Activated naive CD8-positive, alpha-beta T cell treated with anti-CD3 and anti-CD28 coated beads, Interleukin-2, amount 50 U/mL, for 24 hours (primary cell): ENCODE results near the gene TMEM128.

ENCODE experiments used
- ATAC-seq: fragments of 150-1000 bp; cut with Tn5 transposase; one replicate; pipeline ENCODE4 v1.10.0; 2021
- DNase-seq: peaks from one replicate; pipeline ENCODE4 v3.0.0; 2021
- H3K27ac Mint-ChIP-seq: one replicate; pipeline ENCODE4 v1.8.0; 2021; ENCODE audit warnings: mild to moderate bottlenecking, mixed read lengths
- H3K27me3 Mint-ChIP-seq: one replicate; pipeline ENCODE4 v1.8.0; 2021; ENCODE audit warnings: mixed read lengths
- H3K36me3 Mint-ChIP-seq: one replicate; pipeline ENCODE4 v1.8.0; 2021; ENCODE audit warnings: low read depth, mixed read lengths
- H3K4me1 Mint-ChIP-seq: one replicate; pipeline ENCODE4 v1.8.0; 2021; ENCODE audit warnings: mixed read lengths
- H3K4me3 Mint-ChIP-seq: one replicate; pipeline ENCODE4 v1.8.0; 2021; ENCODE audit warnings: mild to moderate bottlenecking, moderate library complexity, mixed read lengths
- H3K9me3 Mint-ChIP-seq: one replicate; pipeline ENCODE4 v1.8.0; 2021; ENCODE audit warnings: mixed read lengths

The TMEM128 gene

GRCh38 chr4:4248029-4248884 lies at the start of gene TMEM128:
Gene TMEM128, minus strand, starts transcription at chr4:4248223. Its CDS starts 21 bp downstream, at chr4:4248202.
- ATAC-seq = peak; percentile 98
- Mint-ChIP-seq H3K4me1 (peaks cover 28% of the 10 kb centered on the region), H3K4me3 (peak within 1 kb of the TSS; percentile 98), H3K27ac (peak within 1 kb of the TSS; percentile 98), H3K9me3 (no peaks in the 10 kb centered on the region), H3K36me3 (peaks cover 22% of the 10 kb centered on the region), H3K27me3 (no peaks in the 10 kb centered on the region)
- peak; percentile 92 for DNase-seq

- Mint-ChIP-seq H3K36me3 (peaks cover 14% of the 10 kb centered on the region), H3K9me3 (no peaks in the 10 kb centered on the region), H3K27me3 (no peaks in the 10 kb centered on the region), H3K4me1 (peaks cover 7% of the 10 kb centered on the region), H3K4me3 (no peak overlapping the region), H3K27ac (no peak overlapping the region)
- ATAC-seq (no peak), DNase-seq (no peak)
These were observed 48.3 kb upstream of the TMEM128 start for GRCh38 chr4:4296283-4296846.

- peaks cover 26% of the 10 kb centered on the region for H3K4me1 Mint-ChIP-seq
- DNase-seq (no peak), ATAC-seq (no peak)
- H3K9me3 Mint-ChIP-seq = no peaks in the 10 kb centered on the region
- peaks cover 17% of the 10 kb centered on the region for H3K36me3 Mint-ChIP-seq
- H3K27me3 Mint-ChIP-seq = no peaks in the 10 kb centered on the region
- no peak overlapping the region for H3K4me3 Mint-ChIP-seq
- no peak overlapping the region for H3K27ac Mint-ChIP-seq
These were observed 45.3 kb upstream of the TMEM128 start for GRCh38 chr4:4293279-4293678.

- Mint-ChIP-seq H3K4me1 (peaks cover 49% of the 10 kb centered on the region), H3K27me3 (no peaks in the 10 kb centered on the region), H3K4me3 (peak within 1 kb of the TSS; percentile 93), H3K36me3 (peaks cover 23% of the 10 kb centered on the region), H3K9me3 (no peaks in the 10 kb centered on the region), H3K27ac (peak within 1 kb of the TSS; percentile 89)
- ATAC-seq (peak; percentile 87), DNase-seq (peak; percentile 98)
These were observed 42.2 kb upstream of the TMEM128 start, which contains the start of the genes LYAR and ZBTB49 for GRCh38 chr4:4289941-4290850. Gene LYAR, minus strand, starts transcription at chr4:4290154. Its CDS starts 6,412 bp downstream, at chr4:4283742. Gene ZBTB49, plus strand, starts transcription at chr4:4290251. Its CDS starts 9,695 bp downstream, at chr4:4299946.

GRCh38 chr4:4289597-4289940 lies 41.5 kb upstream of the TMEM128 start:
- Mint-ChIP-seq H3K4me1 (peaks cover 50% of the 10 kb centered on the region), H3K36me3 (peaks cover 22% of the 10 kb centered on the region), H3K27ac (peak overlapping the region; percentile 89), H3K4me3 (peak overlapping the region; percentile 93), H3K27me3 (no peaks in the 10 kb centered on the region), H3K9me3 (no peaks in the 10 kb centered on the region)
- ATAC-seq = peak; percentile 13
- no peak for DNase-seq

GRCh38 chr4:4289055-4289454 lies 41.0 kb upstream of the TMEM128 start:
- peak overlapping the region; percentile 89 for H3K27ac Mint-ChIP-seq
- H3K4me1 Mint-ChIP-seq = peaks cover 50% of the 10 kb centered on the region
- no peak for DNase-seq
- H3K4me3 Mint-ChIP-seq = peak overlapping the region; percentile 93
- no peaks in the 10 kb centered on the region for H3K27me3 Mint-ChIP-seq
- H3K9me3 Mint-ChIP-seq = no peaks in the 10 kb centered on the region
- no peak for ATAC-seq
- H3K36me3 Mint-ChIP-seq = peaks cover 24% of the 10 kb centered on the region

GRCh38 chr4:4288098-4288497 lies 40.1 kb upstream of the TMEM128 start:
- Mint-ChIP-seq H3K36me3 (peaks cover 30% of the 10 kb centered on the region), H3K9me3 (no peaks in the 10 kb centered on the region), H3K27me3 (no peaks in the 10 kb centered on the region), H3K27ac (no peak overlapping the region), H3K4me3 (peak overlapping the region; percentile 93), H3K4me1 (peaks cover 50% of the 10 kb centered on the region)
- ATAC-seq (no peak), DNase-seq (no peak)

GRCh38 chr4:4284827-4285618 lies 37.0 kb upstream of the TMEM128 start:
- Mint-ChIP-seq H3K4me3 (no peak overlapping the region), H3K4me1 (peaks cover 36% of the 10 kb centered on the region), H3K27ac (no peak overlapping the region), H3K27me3 (no peaks in the 10 kb centered on the region), H3K36me3 (peaks cover 54% of the 10 kb centered on the region), H3K9me3 (no peaks in the 10 kb centered on the region)
- DNase-seq = no peak
- no peak for ATAC-seq

- no peak overlapping the region for H3K4me3 Mint-ChIP-seq
- H3K36me3 Mint-ChIP-seq = peaks cover 71% of the 10 kb centered on the region
- DNase-seq (no peak), ATAC-seq (no peak)
- peaks cover 10% of the 10 kb centered on the region for H3K4me1 Mint-ChIP-seq
- H3K9me3 Mint-ChIP-seq = no peaks in the 10 kb centered on the region
- no peaks in the 10 kb centered on the region for H3K27me3 Mint-ChIP-seq
- H3K27ac Mint-ChIP-seq = no peak overlapping the region
These were observed 33.8 kb upstream of the TMEM128 start for GRCh38 chr4:4281787-4282186.

GRCh38 chr4:4277531-4277930 lies 29.5 kb upstream of the TMEM128 start:
- Mint-ChIP-seq H3K4me3 (no peak overlapping the region), H3K4me1 (no peaks in the 10 kb centered on the region), H3K9me3 (no peaks in the 10 kb centered on the region), H3K27ac (no peak overlapping the region), H3K36me3 (peaks cover 68% of the 10 kb centered on the region), H3K27me3 (no peaks in the 10 kb centered on the region)
- ATAC-seq (no peak), DNase-seq (no peak)

GRCh38 chr4:4274226-4274625 lies 26.2 kb upstream of the TMEM128 start:
- ATAC-seq = no peak
- no peak for DNase-seq
- no peak overlapping the region for H3K4me3 Mint-ChIP-seq
- peaks cover 66% of the 10 kb centered on the region for H3K36me3 Mint-ChIP-seq
- H3K27me3 Mint-ChIP-seq = no peaks in the 10 kb centered on the region
- H3K9me3 Mint-ChIP-seq = no peaks in the 10 kb centered on the region
- H3K27ac Mint-ChIP-seq = peak overlapping the region; percentile 53
- peaks cover 20% of the 10 kb centered on the region for H3K4me1 Mint-ChIP-seq

GRCh38 chr4:4271912-4272311 lies 23.9 kb upstream of the TMEM128 start:
- peaks cover 62% of the 10 kb centered on the region for H3K36me3 Mint-ChIP-seq
- ATAC-seq (no peak), DNase-seq (no peak)
- H3K27ac Mint-ChIP-seq = no peak overlapping the region
- H3K9me3 Mint-ChIP-seq = no peaks in the 10 kb centered on the region
- no peak overlapping the region for H3K4me3 Mint-ChIP-seq
- H3K4me1 Mint-ChIP-seq = peaks cover 28% of the 10 kb centered on the region
- no peaks in the 10 kb centered on the region for H3K27me3 Mint-ChIP-seq

- ATAC-seq = no peak
- no peak for DNase-seq
- Mint-ChIP-seq H3K4me3 (no peak overlapping the region), H3K9me3 (no peaks in the 10 kb centered on the region), H3K4me1 (peaks cover 33% of the 10 kb centered on the region), H3K27ac (no peak overlapping the region), H3K27me3 (no peaks in the 10 kb centered on the region), H3K36me3 (peaks cover 67% of the 10 kb centered on the region)
These were observed 22.5 kb upstream of the TMEM128 start for GRCh38 chr4:4270529-4270928.

GRCh38 chr4:4269856-4270255 lies 21.8 kb upstream of the TMEM128 start:
- ATAC-seq (no peak), DNase-seq (no peak)
- peaks cover 33% of the 10 kb centered on the region for H3K4me1 Mint-ChIP-seq
- H3K27ac Mint-ChIP-seq = peak overlapping the region; percentile 73
- H3K4me3 Mint-ChIP-seq = peak overlapping the region; percentile 30
- peaks cover 61% of the 10 kb centered on the region for H3K36me3 Mint-ChIP-seq
- no peaks in the 10 kb centered on the region for H3K27me3 Mint-ChIP-seq
- H3K9me3 Mint-ChIP-seq = no peaks in the 10 kb centered on the region
